ENCODE data around the gene A4GNT.
A peak's percentile ranks its signal among the peaks of the same experiment; 100 is the strongest.
"Not testable (repeated sequence)": the region's sequence is repeated elsewhere in the genome, so short reads cannot be mapped to it uniquely, and the experiment has no call there.

Gene A4GNT

GRCh38 chr3:138118612-138119422 is 13.4 kb downstream of the A4GNT start:
- peak; percentile 25 to 46 for DNase-seq

DNA sequence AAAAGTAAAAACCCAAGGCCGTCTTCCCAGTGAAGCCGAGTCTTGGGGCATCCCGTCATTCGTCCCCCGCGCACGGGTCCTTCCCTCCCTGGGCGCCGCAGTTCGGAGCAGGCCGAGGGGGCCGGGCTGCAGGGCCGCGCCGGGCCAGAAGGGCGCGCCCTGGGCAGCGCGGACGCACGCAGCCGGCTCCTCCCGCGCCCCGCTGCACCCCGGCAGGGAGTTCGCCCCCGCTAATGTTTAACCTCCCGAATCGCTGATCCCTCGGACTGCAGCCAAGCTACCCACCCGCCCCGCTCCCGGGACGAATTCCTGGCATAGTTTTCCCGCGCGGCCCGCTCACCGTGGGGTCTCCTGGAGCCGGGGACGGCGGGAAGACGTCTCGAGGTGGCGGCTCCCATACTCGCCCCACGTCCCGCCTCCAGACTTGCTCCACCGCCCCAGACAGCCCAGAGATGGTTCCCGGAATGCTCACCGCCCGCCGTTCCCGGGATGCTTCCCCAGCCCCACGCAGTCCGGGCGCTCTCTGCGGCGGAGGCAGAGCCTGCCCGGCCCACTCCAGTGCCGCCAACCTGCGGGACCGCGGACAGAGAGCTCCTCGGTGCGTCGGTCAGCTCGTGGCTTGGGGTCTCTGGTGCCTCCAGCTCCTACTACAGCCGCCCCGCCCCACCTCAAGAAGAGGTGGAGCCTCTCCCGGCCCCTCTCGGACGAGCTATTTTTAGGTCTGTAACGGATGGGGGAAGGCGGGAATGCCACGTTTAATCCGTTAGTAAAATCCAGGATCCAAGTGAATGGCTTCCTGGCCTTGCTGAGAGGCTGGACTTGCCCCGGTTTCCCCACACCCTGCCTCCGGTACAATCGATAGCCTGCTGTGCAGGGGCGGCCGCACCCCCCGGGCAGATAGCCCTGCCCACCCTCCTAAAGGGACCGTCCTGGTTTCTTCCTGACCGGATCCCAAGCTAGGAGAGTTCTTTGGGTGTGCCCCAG is 16.9 kb downstream of the A4GNT start, which contains the start of gene DZIP1L:
Gene DZIP1L, minus strand, starts transcription at position 621 of the 984 bp plus-strand sequence. CDS start 11,637 bp downstream, outside the sequence.
- DNase-seq = no peak

DNA sequence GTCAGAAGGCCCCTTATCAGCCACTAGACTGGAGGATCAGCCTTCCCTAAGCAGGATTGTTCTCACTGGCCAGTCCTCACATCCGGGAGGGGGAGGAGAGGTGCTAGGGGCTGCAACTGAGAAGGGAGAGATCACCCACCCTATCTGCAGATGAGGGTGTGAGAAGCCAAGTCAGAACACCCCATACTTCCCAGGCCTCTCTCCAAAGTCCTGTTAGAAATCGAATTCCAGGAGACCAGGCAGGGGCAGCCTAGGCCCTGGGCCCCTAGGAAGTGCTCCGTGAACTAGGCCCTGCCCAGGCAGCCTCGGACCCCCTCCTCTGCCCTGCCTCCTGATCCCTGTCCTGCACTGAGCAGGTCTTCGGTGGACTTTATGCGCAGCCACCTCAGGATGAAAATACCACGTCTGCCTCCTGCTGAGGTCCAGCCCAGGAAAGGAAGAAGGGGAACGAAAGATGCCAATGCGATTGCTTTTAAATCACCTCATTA is 17.7 kb downstream of the A4GNT start:
- no peak for DNase-seq

GRCh38 chr3:138113326-138113725 is 18.9 kb downstream of the A4GNT start:
- no peak for DNase-seq

DNA sequence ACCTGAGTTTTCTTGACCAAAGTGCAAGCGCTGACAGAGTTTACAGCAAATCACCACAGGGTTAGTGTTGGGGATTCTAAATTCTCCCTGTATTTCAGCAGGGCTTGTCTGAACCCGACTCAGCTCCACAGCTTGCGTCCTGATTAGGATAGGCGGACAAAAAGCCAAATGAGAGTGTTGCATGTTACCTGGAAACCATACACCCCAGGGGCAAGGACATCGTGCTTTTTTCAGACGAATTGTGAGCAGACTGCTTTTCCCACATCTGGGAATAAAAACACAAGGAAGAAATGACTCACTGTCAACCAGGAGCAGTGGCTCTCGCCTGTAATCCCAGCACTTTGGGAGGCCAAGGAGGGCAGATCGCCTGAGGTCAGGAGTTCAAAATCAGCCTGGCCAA is 19.8 kb downstream of the A4GNT start:
- DNase-seq = no peak

DNA sequence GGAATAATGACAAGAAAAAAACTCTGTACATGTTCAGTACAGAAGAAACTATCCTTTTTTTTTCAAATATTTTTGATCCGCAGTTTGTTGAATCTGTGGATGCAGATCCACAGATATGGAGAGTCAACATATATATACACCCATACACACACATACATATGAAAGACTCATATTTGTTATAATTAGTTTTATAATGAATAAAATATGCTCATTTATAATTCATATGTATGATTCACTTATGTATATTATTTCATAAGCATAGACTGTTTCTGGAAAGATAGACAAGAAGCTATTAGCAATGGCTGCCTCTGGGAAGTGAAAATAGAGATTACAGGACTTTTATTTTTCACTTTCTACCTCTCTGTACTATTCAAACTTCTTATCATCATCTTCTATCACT is 26.6 kb downstream of the A4GNT start:
- no peak for DNase-seq

GRCh38 chr3:138103466-138103865 is 28.7 kb downstream of the A4GNT start:
- DNase-seq = no peak

DNA sequence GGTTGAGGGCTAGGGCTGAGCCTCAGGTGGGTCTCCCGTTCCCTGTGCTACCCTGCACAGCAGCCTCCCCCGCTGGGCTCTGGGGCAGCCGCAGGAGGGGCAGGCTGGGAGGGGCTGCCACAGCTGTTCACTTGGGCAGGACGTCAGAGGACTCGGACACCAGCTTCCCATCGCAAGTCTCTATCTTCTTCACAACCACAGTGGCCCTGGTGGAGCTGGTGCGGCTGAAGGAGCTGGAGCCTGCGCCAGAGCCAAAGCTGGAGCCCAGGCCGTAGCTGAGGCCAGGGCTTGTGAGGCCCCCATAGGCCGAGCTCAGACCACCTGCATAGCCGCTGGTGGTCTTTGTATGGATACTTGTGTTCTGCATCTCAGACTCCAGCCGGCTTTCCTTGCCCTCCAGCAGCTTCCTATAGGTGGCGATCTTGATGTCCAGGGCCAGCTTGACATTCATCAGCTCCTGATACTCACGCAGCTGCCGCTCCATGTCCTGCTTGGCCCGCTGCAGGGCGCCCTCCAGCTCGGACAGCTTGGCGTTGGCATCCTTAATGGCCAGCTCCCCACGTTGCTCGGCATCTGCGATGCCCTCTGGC is 30.7 kb downstream of the A4GNT start:
- DNase-seq = not testable (repeated sequence)

- no peak for DNase-seq
Measured at GRCh38 chr3:138099417-138099816, 32.8 kb downstream of the A4GNT start.

GRCh38 chr3:138097192-138098172 is 34.7 kb downstream of the A4GNT start:
- no peak for DNase-seq

DNA sequence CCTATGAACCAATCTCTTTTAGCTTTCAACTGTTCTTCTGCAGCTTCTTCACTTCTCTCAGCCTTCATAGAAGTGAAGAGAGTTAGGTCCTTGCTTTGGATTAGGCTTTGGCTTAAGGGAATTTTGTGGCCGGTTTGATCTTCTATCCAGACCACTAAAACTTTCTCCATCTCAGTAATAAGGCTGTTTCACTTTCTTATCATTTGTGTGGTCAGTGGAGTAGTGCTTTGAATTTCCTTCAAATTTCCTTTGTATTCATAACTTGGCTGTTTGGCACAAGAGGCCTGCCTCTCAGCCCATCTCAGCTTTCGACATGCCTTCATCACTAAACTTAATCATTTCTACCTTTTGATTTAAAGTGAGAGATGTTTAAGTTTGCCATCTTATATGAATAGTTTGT is 38.5 kb downstream of the A4GNT start:
- no peak for DNase-seq

DNA sequence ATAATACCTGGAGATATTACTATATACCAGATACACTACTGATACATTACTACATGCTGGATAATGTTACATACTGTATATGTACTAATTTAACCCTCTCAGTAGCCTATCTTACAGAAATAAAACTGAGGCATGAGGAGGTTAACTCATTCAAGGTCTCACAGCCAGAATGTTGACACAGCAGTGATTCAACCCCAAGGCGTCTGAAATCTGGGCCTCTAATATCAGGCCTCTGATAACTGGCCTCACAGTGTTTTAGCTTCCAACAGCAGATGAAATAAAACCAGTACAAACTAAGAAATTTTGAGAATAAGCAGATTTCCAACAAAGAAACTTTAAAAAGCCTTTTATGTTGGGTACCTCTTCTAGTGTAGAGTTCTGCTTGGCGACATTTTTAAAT is 40.2 kb downstream of the A4GNT start:
- DNase-seq = no peak

GRCh38 chr3:138089091-138089490 is 43.1 kb downstream of the A4GNT start:
- no peak for DNase-seq

- not testable (repeated sequence) for DNase-seq
Measured at GRCh38 chr3:138085745-138086144, 46.4 kb downstream of the A4GNT start.

DNA sequence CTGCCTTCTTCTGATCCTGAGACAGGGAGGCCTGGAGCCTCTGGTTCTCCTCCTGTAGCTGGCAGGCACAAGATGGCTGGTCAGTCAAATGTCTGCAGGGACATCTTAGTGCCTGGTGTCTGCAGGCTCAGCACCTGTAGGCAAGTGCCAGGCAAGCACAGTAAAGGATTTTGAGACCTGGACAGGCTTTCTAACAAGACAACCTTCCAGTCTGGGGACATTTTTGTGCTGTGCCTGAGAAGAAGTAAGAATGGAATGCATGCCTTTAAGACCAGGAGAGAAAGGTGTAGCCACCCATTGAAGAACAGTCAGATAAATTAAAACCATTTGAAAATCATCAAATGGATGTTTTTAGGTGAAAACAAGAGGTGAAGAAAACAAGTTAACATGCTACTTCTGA is 48.0 kb downstream of the A4GNT start:
- no peak for DNase-seq

DNA sequence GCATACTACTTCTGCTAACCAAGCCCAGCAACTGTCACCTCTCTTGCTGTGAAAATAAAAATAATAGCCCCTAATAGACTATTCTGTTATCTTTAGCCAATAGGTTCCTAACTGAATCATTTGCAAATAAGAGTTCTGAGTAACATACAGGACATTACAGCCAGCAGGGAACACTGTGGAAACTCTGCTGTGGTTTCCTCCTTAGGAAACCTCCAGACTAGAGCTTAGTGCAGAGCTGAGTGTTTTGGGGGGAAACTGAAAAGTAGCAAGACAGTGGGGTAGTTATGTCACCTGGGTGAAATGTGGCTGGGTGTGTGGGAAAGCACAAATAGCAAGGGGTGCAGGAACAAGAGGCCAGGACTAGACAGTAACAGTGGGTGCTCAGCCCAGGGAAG is 49.2 kb downstream of the A4GNT start:
- DNase-seq = no peak

GRCh38 chr3:138082085-138082991 is 49.9 kb downstream of the A4GNT start:
- DNase-seq = no peak

DNA sequence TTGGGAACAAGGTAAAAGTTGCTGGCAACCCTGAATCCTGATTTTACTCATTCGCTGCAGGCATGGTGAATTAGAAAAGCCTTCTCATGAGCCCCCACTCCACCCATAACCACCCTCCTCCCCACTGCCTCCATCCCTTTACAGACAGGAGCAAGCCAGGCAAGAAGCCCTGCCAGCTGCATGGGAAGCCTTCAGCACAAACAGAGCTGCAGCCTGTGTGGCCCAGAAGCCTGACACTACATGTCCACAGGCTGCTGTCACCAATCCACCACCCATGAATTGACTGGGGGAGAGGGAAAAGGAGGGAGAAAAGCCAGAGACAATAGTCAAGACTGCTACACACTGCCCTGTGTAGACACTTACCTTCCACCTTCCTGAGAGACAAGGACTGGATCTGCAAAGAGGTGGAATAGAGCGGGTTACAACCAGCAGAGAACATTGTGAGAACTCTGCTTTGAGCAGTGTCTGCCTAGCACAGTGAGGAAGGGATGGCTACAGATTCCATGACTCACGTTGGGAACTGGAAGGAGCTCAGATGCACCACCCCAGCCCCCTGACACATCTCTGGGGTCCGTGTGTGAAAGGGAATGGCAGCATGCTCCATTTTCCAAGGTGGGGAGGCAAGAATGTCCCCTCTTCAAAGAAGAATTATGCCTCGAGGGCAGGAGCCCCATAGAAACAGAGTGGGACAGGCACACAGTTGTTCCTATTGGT is 50.7 kb downstream of the A4GNT start:
- no peak for DNase-seq

- DNase-seq = no peak
Measured at GRCh38 chr3:138079901-138080300, 52.3 kb downstream of the A4GNT start.

GRCh38 chr3:138078901-138079344 is 53.3 kb downstream of the A4GNT start:
- peak in 1 of 2 donors; percentile 42 for DNase-seq
